B cell (primary cell): ENCODE results near the gene MYO18A. TPM values are rescaled to one million over a fixed set of nuclear protein-coding genes. Genes with fewer than 3 reads are reported as not detected.

Experiments
- ATAC-seq: fragments of 200-7000 bp; cut with Tn5 transposase; one replicate; pipeline ENCODE4 v1.10.0; 2021; ENCODE audit warnings: low read depth, mild to moderate bottlenecking, moderate number of reproducible peaks, moderate library complexity
- CTCF ChIA-PET: fragments of 350-600 bp; sonication (Branson Sonifier 250); formaldehyde crosslinking; loops from one replicate; lab custom pipeline; 2021; ENCODE audit warnings: antibody characterized with exemption, inconsistent platforms; lab: Charles Lee
- POLR2A ChIA-PET: fragments of 350-600 bp; sonication (Branson Sonifier 250); formaldehyde crosslinking; loops from one replicate; lab custom pipeline; 2021; ENCODE audit warnings: antibody characterized with exemption; lab: Charles Lee
- DNase-seq: peaks from one replicate; pipeline ENCODE4 v3.0.0; 2013
- H2AFZ ChIP-seq: 2 replicates; pipeline ENCODE4 v1.6.1; 2012; ENCODE audit warnings: mild to moderate bottlenecking, low read depth, low read length; ENCODE audit not compliant: insufficient read depth, poor library complexity, severe bottlenecking
- H3K27ac ChIP-seq, 2 donors: 1 replicate in 1 of 2; 2 replicates in 1 of 2; pipeline ENCODE4 v1.5.1; 2012 to 2013; ENCODE audit warnings: low read length in 2 of 2, mild to moderate bottlenecking in 2 of 2, moderate library complexity in 1 of 2
- H3K27me3 ChIP-seq, 4 experiments: fragments of 200-600 bp in 1 of 4; sonication (generic) in 1 of 4; replicated peaks in 1 of 4; 1 replicate in 2 of 4; 2 replicates in 2 of 4; pipeline versions ENCODE4 v1.6.1 to v1.7.0; 2013 to 2016; ENCODE audit warnings: low read length in 3 of 4, mild to moderate bottlenecking in 2 of 4, mixed read lengths in 1 of 4, moderate library complexity in 1 of 4; ENCODE audit not compliant: insufficient read depth in 4 of 4, control insufficient read depth in 3 of 4; ENCODE audit errors: control extremely low read depth in 1 of 4
- H3K36me3 ChIP-seq, 2 experiments: replicated peaks in 1 of 2; 1 replicate in 1 of 2; 2 replicates in 1 of 2; pipeline versions ENCODE4 v1.6.1 to v1.7.1; 2013; ENCODE audit warnings: low read length in 1 of 2; ENCODE audit not compliant: insufficient read depth in 2 of 2, control insufficient read depth in 1 of 2; ENCODE audit errors: control extremely low read depth in 1 of 2, extremely low read depth in 1 of 2
- H3K4me1 ChIP-seq, 2 donors: fragments of 200-600 bp in 1 of 2; sonication (generic) in 1 of 2; 1 replicate in 1 of 2; 2 replicates in 1 of 2; pipeline versions ENCODE4 v1.5.1 to v1.6.1; 2013 to 2017; ENCODE audit warnings: low read length in 2 of 2; ENCODE audit not compliant: control insufficient read depth in 2 of 2, insufficient read depth in 2 of 2
- H3K4me2 ChIP-seq: replicated peaks from 2 replicates; pipeline ENCODE3; 2012; ENCODE audit warnings: mild to moderate bottlenecking, low read depth, low read length; ENCODE audit not compliant: poor library complexity, severe bottlenecking
- H3K4me3 ChIP-seq, 5 experiments: fragments of 200-600 bp in 1 of 5; sonication (generic) in 1 of 5; 1 replicate in 3 of 5; 2 replicates in 2 of 5; pipeline versions ENCODE4 v1.5.1 to v1.7.0; 2011 to 2016; ENCODE audit warnings: low read length in 4 of 5, mild to moderate bottlenecking in 4 of 5, low read depth in 2 of 5, control low read depth in 1 of 5, moderate library complexity in 1 of 5; ENCODE audit not compliant: insufficient read depth in 1 of 5; ENCODE audit errors: control extremely low read depth in 1 of 5, extremely low read depth in 1 of 5
- H3K79me2 ChIP-seq: fragments of 200-600 bp; sonication (generic); one replicate; pipeline ENCODE4 v1.6.0; 2016; ENCODE audit warnings: low read length; ENCODE audit not compliant: control insufficient read depth, insufficient read depth
- H3K9ac ChIP-seq: fragments of 200-600 bp; sonication (generic); 2 replicates; pipeline ENCODE4 v1.6.1; 2017; ENCODE audit warnings: mild to moderate bottlenecking, low read length, moderate library complexity
- H3K9me3 ChIP-seq, 3 donors: one replicate each; pipeline versions ENCODE4 v1.6.1 to v1.7.1; 2013; ENCODE audit warnings: low read length in 2 of 3; ENCODE audit not compliant: control insufficient read depth in 2 of 3, insufficient read depth in 1 of 3; ENCODE audit errors: control extremely low read depth in 1 of 3
- H4K20me1 ChIP-seq: 2 replicates; pipeline ENCODE4 v1.6.0; 2012; ENCODE audit warnings: mild to moderate bottlenecking, low read length; ENCODE audit not compliant: insufficient read depth, control insufficient read depth, poor library complexity, severe bottlenecking
- H3K27ac Mint-ChIP-seq: one replicate; pipeline ENCODE4 v1.8.0; 2021; ENCODE audit warnings: mixed read lengths
- H3K27me3 Mint-ChIP-seq: one replicate; pipeline ENCODE4 v1.8.0; 2021; ENCODE audit warnings: mixed read lengths
- H3K4me1 Mint-ChIP-seq: one replicate; pipeline ENCODE4 v1.8.0; 2021; ENCODE audit warnings: mixed read lengths
- H3K4me3 Mint-ChIP-seq: one replicate; pipeline ENCODE4 v1.8.0; 2021; ENCODE audit warnings: mixed read lengths
- H3K9me3 Mint-ChIP-seq: one replicate; pipeline ENCODE4 v1.8.0; 2022; ENCODE audit warnings: mixed read lengths; ENCODE audit not compliant: insufficient read depth
- CTCF ChIP-seq: fragments of 200-600 bp; IDR thresholded peaks from one replicate; pipeline ENCODE4 v1.8.0; 2022; ENCODE audit warnings: antibody characterized with exemption, mild to moderate bottlenecking
- EZH2 ChIP-seq: IDR thresholded peaks from 2 replicates; pipeline ENCODE4 v1.6.1; 2012; ENCODE audit warnings: borderline replicate concordance, low read depth, mild to moderate bottlenecking, moderate library complexity, low read length; ENCODE audit not compliant: insufficient read depth, poor library complexity, severe bottlenecking
- WGBS: methylation state at CpG from one replicate; pipeline ENCODE4 v1.1.5; 2013; ENCODE audit warnings: missing lambda C conversion rate; ENCODE audit not compliant: insufficient coverage; 5-methylcytosine and 5-hydroxymethylcytosine counted together
- intact Hi-C: fragments of 100-400 bp; cut with micrococcal nuclease; formaldehyde crosslinking; loops from one replicate; pipeline ENCODE4 v1.10.0; 2022
- polyA plus RNA-seq: library from polyadenylated mRNA; depleted of rRNA; stranded (reverse); fragments of >200 nt; gene quantifications from 2 replicates; pipeline ENCODE4 v1.2.3, GENCODE V29; 2012
- total RNA-seq, 2 donors: library from RNA; stranded (reverse); fragments of 120-200 nt in 1 of 2; gene quantifications; 1 replicate in 1 of 2; 2 replicates in 1 of 2; pipeline versions ENCODE4 v1.2.3 to v1.2.4, GENCODE V29; 2013 to 2022

MYO18A gene
- total and polyA plus RNA-seq, 2 donors (not counting 1 experiment from before 2014, with no cell fraction given): 72.2 to 155 TPM

GRCh38 chr17:29155227-29155965, 24.8 kb downstream of the MYO18A start:
- Histone ChIP-seq H3K4me3 (no peak overlapping the region), H3K9me3 (no peaks in the 10 kb centered on the region), H3K27me3 (no peaks in the 10 kb centered on the region), H3K4me1 (peaks cover 6 to 9% of the 10 kb centered on the region in 2 donors), H3K27ac (no peak overlapping the region), H2AFZ (no peak overlapping the region), H3K79me2 (no peaks in the 10 kb centered on the region), H3K36me3 (no peaks in the 10 kb centered on the region), H4K20me1 (no peaks in the 10 kb centered on the region), H3K4me2 (no peak overlapping the region), H3K9ac (no peak overlapping the region)
- ChIA-PET CTCF (interaction anchor here (1.1 kb wide), 2 partner anchors 10 to 25 kb away, joined by 3 read pairs; partner anchors contain the start of gene MYO18A), POLR2A (interaction anchor here (0.6 kb wide), 1 partner anchor 20 kb away, joined by 3 read pairs; no protein-coding TSS in a partner anchor)
- Mint-ChIP-seq H3K27ac (no peak overlapping the region), H3K9me3 (no peaks in the 10 kb centered on the region), H3K4me1 (peaks cover 3% of the 10 kb centered on the region), H3K27me3 (no peaks in the 10 kb centered on the region), H3K4me3 (no peak overlapping the region)
- intact Hi-C loops: no loop called here
- no peak for DNase-seq
- no peak for TF ChIP-seq EZH2
- ATAC-seq: no peak
- WGBS: 68% methylated on average over 9 of the region's 11 CpGs

- Mint-ChIP-seq H3K27me3 (no peaks in the 10 kb centered on the region), H3K27ac (no peak overlapping the region), H3K9me3 (no peaks in the 10 kb centered on the region), H3K4me1 (peaks cover 11% of the 10 kb centered on the region), H3K4me3 (no peak overlapping the region)
- TF ChIP-seq CTCF (no peak), EZH2 (no peak)
- no peaks in the 10 kb centered on the region for H3K27me3 ChIP-seq
- no peaks in the 10 kb centered on the region for H3K36me3 ChIP-seq
- DNase-seq (no peak), ATAC-seq (no peak)
- peaks cover 13 to 16% of the 10 kb centered on the region in 2 donors for H3K4me1 ChIP-seq
- intact Hi-C loops: no loop called here
- 69% methylated on average over 11 of the region's 11 CpGs for WGBS
- POLR2A ChIA-PET: no interaction called here
- no peak overlapping the region for H3K9ac ChIP-seq
- no peaks in the 10 kb centered on the region for H4K20me1 ChIP-seq
- no peaks in the 10 kb centered on the region for H3K9me3 ChIP-seq
- H3K4me2 ChIP-seq: no peak overlapping the region
- no peaks in the 10 kb centered on the region for H3K79me2 ChIP-seq
- no peak overlapping the region for H3K4me3 ChIP-seq
- CTCF ChIA-PET: interaction anchor here (1.1 kb wide), 2 partner anchors 9 to 25 kb away, joined by 3 read pairs; partner anchors contain the start of gene MYO18A
- H3K27ac ChIP-seq: no peak overlapping the region
- no peak overlapping the region for H2AFZ ChIP-seq
Measured at GRCh38 chr17:29154516-29155226, 25.5 kb downstream of the MYO18A start.
